Heart left ventricle (tissue), 16 donors: ENCODE results near the gene SCRG1. TPM values are rescaled to one million over a fixed set of nuclear protein-coding genes. Genes with fewer than 3 reads are reported as not detected.

Source experiments
- ATAC-seq, 4 donors: fragments of 200-7000 bp; cut with Tn5 transposase; one replicate each; pipeline ENCODE4 v1.9.1; 2020 to 2022; ENCODE audit warnings: moderate library complexity in 4 of 4, mild to moderate bottlenecking in 3 of 4, moderate number of reproducible peaks in 1 of 4
- DNase-seq, 5 donors: peaks; one replicate each; pipeline ENCODE4 v3.0.0-alpha.2; 2020
- H3K27ac ChIP-seq, 12 donors: fragments of 200-600 bp; sonication (generic) in 4 of 12; one replicate each; pipeline versions ENCODE4 v1.5.0 to v1.8.0; 2016 to 2022; ENCODE audit warnings: mild to moderate bottlenecking in 2 of 12
- H3K27me3 ChIP-seq, 9 donors: fragments of 200-600 bp; sonication (generic) in 2 of 9; one replicate each; pipeline versions ENCODE4 v1.5.1 to v1.8.0; 2016 to 2022; ENCODE audit warnings: mild to moderate bottlenecking in 3 of 9
- H3K36me3 ChIP-seq, 9 donors: fragments of 200-600 bp; sonication (generic) in 2 of 9; one replicate each; pipeline versions ENCODE4 v1.5.0 to v1.8.0; 2018 to 2022; ENCODE audit warnings: mild to moderate bottlenecking in 2 of 9
- H3K4me1 ChIP-seq, 12 donors: fragments of 200-600 bp; sonication (generic) in 4 of 12; one replicate each; pipeline versions ENCODE4 v1.5.0 to v1.8.0; 2016 to 2022; ENCODE audit warnings: mild to moderate bottlenecking in 3 of 12
- H3K4me3 ChIP-seq, 12 donors: fragments of 200-600 bp; sonication (generic) in 4 of 12; one replicate each; pipeline versions ENCODE4 v1.5.0 to v1.8.0; 2017 to 2022; ENCODE audit warnings: mild to moderate bottlenecking in 9 of 12, moderate library complexity in 4 of 12
- H3K9me3 ChIP-seq, 12 donors: fragments of 200-600 bp; sonication (generic) in 4 of 12; one replicate each; pipeline versions ENCODE4 v1.5.0 to v1.8.0; 2016 to 2022; ENCODE audit warnings: mild to moderate bottlenecking in 1 of 12
- POLR2A ChIP-seq, 2 donors: fragments of 450-650 bp; IDR thresholded peaks; one replicate each; pipeline ENCODE4 v1.6.1; 2017; ENCODE audit warnings: antibody characterized with exemption in 2 of 2, mild to moderate bottlenecking in 2 of 2, moderate library complexity in 2 of 2
- WGBS, 4 donors: extraction: QIAGEN DNeasy Blood & Tissue Kit in 2 of 4; methylation state at CpG; one replicate each; pipeline versions ENCODE4 v1.1.5 to v1.1.7; 2013 to 2018; 5-methylcytosine and 5-hydroxymethylcytosine counted together
- intact Hi-C, 10 donors: fragments of 100-400 bp; cut with DNase I; formaldehyde crosslinking; loops; one replicate each; pipeline versions ENCODE4 v1.11.1 to v1.14.2; 2022
- polyA plus RNA-seq, 2 donors: library from polyadenylated mRNA; stranded (reverse); fragments of 200-250 nt; gene quantifications; one replicate each; pipeline ENCODE4 v1.2.3, GENCODE V29; 2013
- total RNA-seq, 9 donors: library from RNA; depleted of rRNA in 2 of 9; stranded (reverse); fragments of >200 nt in 2 of 9; fragmentation: NEBNext Ultra II Directional in 3 of 9; extraction: Animal tissue kit (Norgen Biotek cat#: 25700) in 3 of 9; gene quantifications; one replicate each; pipeline versions ENCODE4 v1.1.0 to v1.2.4, GENCODE V29; 2016 to 2023
- TF ChIP-seq, protein P1 (sequence below), 12 donors: fragments of 200-600 bp; sonication (generic) in 4 of 12; IDR thresholded peaks; one replicate each; pipeline versions ENCODE4 v1.5.0 to v1.8.0; 2018 to 2022; ENCODE audit warnings: antibody characterized with exemption in 12 of 12, mild to moderate bottlenecking in 5 of 12
- donor health status: ischemic (EF 13 %, LVEDD 7.1; RV severe dilation, severe dysfunction).
- donor health status: healthy with polysubstance abuse.
- donor health status: DM: no; HTN: yes; CAD: no.
- donor health status: DM: no; HTN: no; CAD: no.
- donor health status: ischemic (EF 25% LVEDD 6.9; RV normal size, moderate dysfunction).
- donor health status: ischemic (EF 25% LVEDD 5.7; RV mildly dilated, moderate dysfunction).
- donor health status: healthy.
- donor health status: DM: yes; HTN: yes; CAD: no.
- donor health status: ischemic (EF 35%, LVEDD 5.7; RV mildly dilated, moderate dysfunction).
- donor health status: nonischemic (EF 11% LVEDD 7.7; RV severe dilation, severe dysfunction).
- donor health status: DM: yes; HTN: yes; CAD: no.
- donor health status: PGD.
- donor health status: ischemic (EF 29% LVEDD 5.4; RV normal size, mild dysfunction).
- donor health status: nonischemic (EF 23%, LVEDD 6.1; RV moderate dilation, normal function).

The SCRG1 gene
- total and polyA plus RNA-seq, 11 donors, result 0.08 to 0.46 (median 0.23) TPM; not detected in 1

DNA sequence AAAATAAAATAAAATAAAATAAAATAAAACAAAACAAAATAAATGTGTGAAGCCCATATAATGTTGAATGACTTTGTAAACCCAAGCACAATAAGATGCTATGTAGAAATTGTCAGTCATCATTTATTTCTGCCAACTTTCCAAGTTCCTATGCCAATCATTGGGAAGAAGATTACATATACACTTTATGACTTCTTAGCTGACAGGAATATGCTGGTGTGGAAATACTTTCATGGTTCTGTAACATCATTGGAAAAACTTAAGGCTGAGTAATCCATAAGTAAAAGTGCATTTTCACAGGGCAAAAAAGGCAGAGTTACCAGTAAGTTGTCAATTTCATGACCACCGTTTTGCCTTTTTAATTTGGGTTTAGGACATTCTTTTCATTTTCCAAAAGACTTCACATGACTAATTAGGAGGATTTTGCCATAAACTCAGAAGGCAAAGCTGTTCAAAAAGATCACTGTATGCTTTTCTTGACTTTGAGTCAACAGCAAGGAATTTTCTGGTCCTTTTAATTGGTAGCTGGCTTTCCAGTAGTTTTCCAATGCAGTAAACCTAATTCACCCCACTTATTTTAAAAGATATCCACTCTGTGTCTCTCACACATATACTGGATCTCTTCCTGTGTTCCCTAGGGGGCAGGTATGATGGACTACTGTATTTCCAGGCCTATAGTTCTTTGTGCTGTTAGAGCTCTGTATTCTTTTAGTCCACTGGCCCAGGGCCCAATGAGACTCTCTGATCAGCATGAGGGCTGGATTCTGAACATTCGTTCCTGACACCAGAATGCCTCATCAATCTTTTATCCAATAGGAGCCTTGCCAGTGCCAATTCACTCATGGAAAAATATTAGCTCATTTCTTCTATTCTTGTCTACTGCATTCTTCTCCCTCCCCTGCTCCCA, 26.2 kb upstream of the SCRG1 start:
- peak in 1 of 5 donors; percentile 43 for DNase-seq
- Histone ChIP-seq H3K4me1 (peaks cover 0 to 8% (median 4%) of the 10 kb centered on the region in 12 donors), H3K4me3 (no peak overlapping the region), H3K36me3 (no peaks in the 10 kb centered on the region), H3K9me3 (peaks cover 0 to under 1% (median 0%) of the 10 kb centered on the region in 12 donors), H3K27me3 (no peaks in the 10 kb centered on the region), H3K27ac (peak overlapping the region in 2 of 12 donors; percentile 15 to 49)
- peak; percentile 42 to 77 (median 64) for ATAC-seq
- intact Hi-C loops, result loop anchor here in 4 of 10 donors (5.0 to 10.0 kb wide), 3 partner anchors 67 to 732 kb away; no protein-coding TSS in a partner anchor
- TF ChIP-seq, protein P1, sequence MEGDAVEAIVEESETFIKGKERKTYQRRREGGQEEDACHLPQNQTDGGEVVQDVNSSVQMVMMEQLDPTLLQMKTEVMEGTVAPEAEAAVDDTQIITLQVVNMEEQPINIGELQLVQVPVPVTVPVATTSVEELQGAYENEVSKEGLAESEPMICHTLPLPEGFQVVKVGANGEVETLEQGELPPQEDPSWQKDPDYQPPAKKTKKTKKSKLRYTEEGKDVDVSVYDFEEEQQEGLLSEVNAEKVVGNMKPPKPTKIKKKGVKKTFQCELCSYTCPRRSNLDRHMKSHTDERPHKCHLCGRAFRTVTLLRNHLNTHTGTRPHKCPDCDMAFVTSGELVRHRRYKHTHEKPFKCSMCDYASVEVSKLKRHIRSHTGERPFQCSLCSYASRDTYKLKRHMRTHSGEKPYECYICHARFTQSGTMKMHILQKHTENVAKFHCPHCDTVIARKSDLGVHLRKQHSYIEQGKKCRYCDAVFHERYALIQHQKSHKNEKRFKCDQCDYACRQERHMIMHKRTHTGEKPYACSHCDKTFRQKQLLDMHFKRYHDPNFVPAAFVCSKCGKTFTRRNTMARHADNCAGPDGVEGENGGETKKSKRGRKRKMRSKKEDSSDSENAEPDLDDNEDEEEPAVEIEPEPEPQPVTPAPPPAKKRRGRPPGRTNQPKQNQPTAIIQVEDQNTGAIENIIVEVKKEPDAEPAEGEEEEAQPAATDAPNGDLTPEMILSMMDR (IDR thresholded peaks at IDR 0.05), result no peak
- no peak for TF ChIP-seq POLR2A (IDR thresholded peaks at IDR 0.05)
- 56 to 75% (median 69%) methylated on average over 2 of the region's 2 CpGs for WGBS, 4 donors

DNA sequence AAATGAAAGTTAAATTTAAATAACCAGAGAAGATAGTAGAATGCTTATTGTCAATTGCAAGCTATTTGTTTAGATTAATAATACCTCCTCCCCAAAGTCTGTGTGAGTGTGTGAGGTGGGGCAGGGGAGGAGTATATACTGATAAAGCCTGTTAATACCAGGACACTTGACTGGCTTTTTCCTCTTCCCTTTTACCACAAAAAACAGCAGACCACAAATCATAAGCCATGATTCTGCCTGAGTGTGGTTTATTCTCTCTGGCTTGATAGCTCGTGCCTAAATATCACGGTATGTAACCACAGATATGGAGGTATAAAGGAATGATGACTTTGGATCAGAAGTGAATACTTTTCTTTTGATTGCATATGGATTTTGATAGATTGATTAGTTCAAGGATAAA, 21.9 kb upstream of the SCRG1 start:
- peaks cover 0 to 8% (median 4%) of the 10 kb centered on the region in 12 donors for H3K4me1 ChIP-seq
- peak overlapping the region in 3 of 12 donors; percentile 10 to 25 (median 22) for H3K4me3 ChIP-seq
- ATAC-seq (no peak), DNase-seq (no peak)
- intact Hi-C loops, result loop anchor here in 9 of 10 donors (1.0 to 10.0 kb wide), 5 partner anchors 72 to 736 kb away; no protein-coding TSS in a partner anchor
- WGBS, 4 donors, result 84 to 95% (median 93%) methylated on average over 2 of the region's 2 CpGs
- H3K27ac ChIP-seq, result no peak overlapping the region
- H3K27me3 ChIP-seq, result no peaks in the 10 kb centered on the region
- TF ChIP-seq, protein P1 (IDR thresholded peaks at IDR 0.05), result no peak
- TF ChIP-seq POLR2A (IDR thresholded peaks at IDR 0.05), result no peak
- H3K9me3 ChIP-seq, result no peaks in the 10 kb centered on the region
- no peaks in the 10 kb centered on the region for H3K36me3 ChIP-seq

DNA sequence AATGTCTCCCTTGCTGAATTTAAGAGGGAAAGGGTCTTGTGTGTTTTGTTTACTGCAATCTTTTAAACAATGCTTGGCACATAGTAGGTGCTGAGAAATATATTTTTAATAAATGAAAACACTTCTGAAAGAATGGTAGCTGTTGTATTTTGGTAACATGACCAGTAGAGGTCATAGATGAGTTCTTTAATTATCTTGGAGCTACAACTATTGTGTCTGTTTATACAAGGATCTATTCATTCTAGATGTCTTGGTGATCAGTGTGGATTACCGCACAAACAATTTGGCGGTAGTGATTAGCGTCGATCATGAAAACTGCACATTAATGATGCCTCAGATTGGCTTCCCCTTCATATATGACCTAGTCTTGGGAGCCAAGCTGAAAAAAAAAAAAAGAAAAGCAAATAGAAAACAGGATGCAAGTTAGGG, 21.4 kb upstream of the SCRG1 start:
- 12 to 29% (median 24%) methylated on average over 4 of the region's 4 CpGs for WGBS, 4 donors
- TF ChIP-seq, protein P1 (IDR thresholded peaks at IDR 0.05), result peak; percentile 25 to 68 (median 54)
- no peak for TF ChIP-seq POLR2A (IDR thresholded peaks at IDR 0.05)
- H3K36me3 ChIP-seq, result no peaks in the 10 kb centered on the region
- intact Hi-C loops, result loop anchor here in 8 of 10 donors (1.0 to 10.0 kb wide), 5 partner anchors 72 to 737 kb away; no protein-coding TSS in a partner anchor
- H3K4me1 ChIP-seq, result peaks cover 0 to 8% (median 2%) of the 10 kb centered on the region in 12 donors
- peak overlapping the region in 3 of 12 donors; percentile 10 to 25 (median 22) for H3K4me3 ChIP-seq
- no peaks in the 10 kb centered on the region for H3K27me3 ChIP-seq
- DNase-seq (no peak), ATAC-seq (peak in 2 of 4 donors; percentile 44 to 56)
- H3K27ac ChIP-seq, result no peak overlapping the region
- no peaks in the 10 kb centered on the region for H3K9me3 ChIP-seq

DNA sequence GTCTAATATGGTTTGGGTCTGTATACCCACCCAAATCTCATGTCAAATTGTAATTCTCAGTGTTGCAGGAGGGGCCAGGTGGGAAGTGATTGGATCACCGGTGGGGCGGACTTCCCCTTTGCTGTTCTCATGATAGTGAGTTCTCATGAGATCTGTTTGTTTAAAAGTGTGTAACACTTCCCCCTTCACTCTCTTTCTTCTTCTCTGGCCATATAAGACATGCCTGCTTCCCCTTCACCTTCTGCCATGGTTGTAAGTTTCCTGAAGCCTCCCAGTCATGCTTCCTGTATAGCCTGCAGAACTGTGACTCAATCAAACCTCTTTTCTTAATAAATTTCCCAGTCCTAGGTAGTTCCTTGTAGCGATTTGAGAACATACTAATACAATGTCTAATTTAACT, 19.7 kb upstream of the SCRG1 start:
- H3K9me3 ChIP-seq, result no peaks in the 10 kb centered on the region
- DNase-seq (no peak), ATAC-seq (no peak)
- no peaks in the 10 kb centered on the region for H3K36me3 ChIP-seq
- H3K4me3 ChIP-seq, result no peak overlapping the region
- no peaks in the 10 kb centered on the region for H3K27me3 ChIP-seq
- H3K4me1 ChIP-seq, result peaks cover 0 to 22% (median 0%) of the 10 kb centered on the region in 12 donors
- no peak for TF ChIP-seq POLR2A (IDR thresholded peaks at IDR 0.05)
- TF ChIP-seq, protein P1 (IDR thresholded peaks at IDR 0.05), result no peak
- H3K27ac ChIP-seq, result no peak overlapping the region
- intact Hi-C loops, result loop anchor here in 7 of 10 donors (2.0 to 10.0 kb wide), 8 partner anchors 46 to 414 kb away; partner anchors contain the start of gene SAP30 (in 2 of the 7)
- 70 to 78% (median 75%) methylated on average over 3 of the region's 3 CpGs for WGBS, 4 donors
